ENCODE results near the gene AFAP1L1. TPM values are rescaled to one million over a fixed set of nuclear protein-coding genes. Genes with fewer than 3 reads are reported as not detected.

Gene AFAP1L1
- polyA plus RNA-seq, 3 donors, result 18.8 to 23.2 (median 20.9) TPM

GRCh38 chr5:149279661-149280060 is 8.0 kb downstream of the AFAP1L1 start:
- no peak for DNase-seq (ENCODE audit: extremely low read depth in 1 of 11, low read depth in 9 of 11, low spot score in 4 of 11)

- no peak for DNase-seq (ENCODE audit: extremely low read depth in 1 of 11, low read depth in 9 of 11, low spot score in 4 of 11)
Measured at GRCh38 chr5:149280124-149280523, 8.5 kb downstream of the AFAP1L1 start.

- no peak for DNase-seq (ENCODE audit: extremely low read depth in 1 of 11, low read depth in 9 of 11, low spot score in 4 of 11)
Measured at GRCh38 chr5:149280802-149281201, 9.1 kb downstream of the AFAP1L1 start.

GRCh38 chr5:149282027-149282965 is 10.6 kb downstream of the AFAP1L1 start:
- DNase-seq (ENCODE audit: extremely low read depth in 1 of 11, low read depth in 9 of 11, low spot score in 4 of 11), result no peak

GRCh38 chr5:149282966-149283332 is 11.3 kb downstream of the AFAP1L1 start:
- DNase-seq (ENCODE audit: extremely low read depth in 1 of 11, low read depth in 9 of 11, low spot score in 4 of 11), result no peak

GRCh38 chr5:149283626-149284480 is 12.2 kb downstream of the AFAP1L1 start:
- DNase-seq (ENCODE audit: extremely low read depth in 1 of 11, low read depth in 9 of 11, low spot score in 4 of 11), result no peak

- no peak for DNase-seq (ENCODE audit: extremely low read depth in 1 of 11, low read depth in 9 of 11, low spot score in 4 of 11)
Measured at GRCh38 chr5:149284501-149284900, 12.8 kb downstream of the AFAP1L1 start.

GRCh38 chr5:149285153-149285552 is 13.5 kb downstream of the AFAP1L1 start:
- no peak for DNase-seq (ENCODE audit: extremely low read depth in 1 of 11, low read depth in 9 of 11, low spot score in 4 of 11)

- no peak for DNase-seq (ENCODE audit: extremely low read depth in 1 of 11, low read depth in 9 of 11, low spot score in 4 of 11)
Measured at GRCh38 chr5:149288436-149288835, 16.8 kb downstream of the AFAP1L1 start.

- no peak for DNase-seq (ENCODE audit: extremely low read depth in 1 of 11, low read depth in 9 of 11, low spot score in 4 of 11)
Measured at GRCh38 chr5:149289301-149289700, 17.6 kb downstream of the AFAP1L1 start.

GRCh38 chr5:149294872-149295829 is 23.5 kb downstream of the AFAP1L1 start:
- DNase-seq (ENCODE audit: extremely low read depth in 1 of 11, low read depth in 9 of 11, low spot score in 4 of 11), result no peak

- DNase-seq (ENCODE audit: extremely low read depth in 1 of 11, low read depth in 9 of 11, low spot score in 4 of 11), result no peak
Measured at GRCh38 chr5:149297340-149298025, 25.8 kb downstream of the AFAP1L1 start.

- no peak for DNase-seq (ENCODE audit: extremely low read depth in 1 of 11, low read depth in 9 of 11, low spot score in 4 of 11)
Measured at GRCh38 chr5:149298163-149298562, 26.5 kb downstream of the AFAP1L1 start.

- DNase-seq (ENCODE audit: extremely low read depth in 1 of 11, low read depth in 9 of 11, low spot score in 4 of 11), result no peak
Measured at GRCh38 chr5:149298842-149299404, 27.3 kb downstream of the AFAP1L1 start.

- DNase-seq (ENCODE audit: extremely low read depth in 1 of 11, low read depth in 9 of 11, low spot score in 4 of 11), result no peak
Measured at GRCh38 chr5:149299451-149300054, 27.9 kb downstream of the AFAP1L1 start.

- DNase-seq (ENCODE audit: extremely low read depth in 1 of 11, low read depth in 9 of 11, low spot score in 4 of 11), result no peak
Measured at GRCh38 chr5:149300441-149300840, 28.8 kb downstream of the AFAP1L1 start.

- no peak for DNase-seq (ENCODE audit: extremely low read depth in 1 of 11, low read depth in 9 of 11, low spot score in 4 of 11)
Measured at GRCh38 chr5:149301049-149301743, 29.5 kb downstream of the AFAP1L1 start.
